Endothelial cell of hepatic sinusoid (primary cell): ENCODE results near the gene TOP2B.

Experiments
- in situ Hi-C: cut with HindIII; loops from 2 replicates; pipeline ENCODE4 v1.10.0; 2017; ENCODE audit warnings: low sequenced_read_pairs

TOP2B gene

DNA sequence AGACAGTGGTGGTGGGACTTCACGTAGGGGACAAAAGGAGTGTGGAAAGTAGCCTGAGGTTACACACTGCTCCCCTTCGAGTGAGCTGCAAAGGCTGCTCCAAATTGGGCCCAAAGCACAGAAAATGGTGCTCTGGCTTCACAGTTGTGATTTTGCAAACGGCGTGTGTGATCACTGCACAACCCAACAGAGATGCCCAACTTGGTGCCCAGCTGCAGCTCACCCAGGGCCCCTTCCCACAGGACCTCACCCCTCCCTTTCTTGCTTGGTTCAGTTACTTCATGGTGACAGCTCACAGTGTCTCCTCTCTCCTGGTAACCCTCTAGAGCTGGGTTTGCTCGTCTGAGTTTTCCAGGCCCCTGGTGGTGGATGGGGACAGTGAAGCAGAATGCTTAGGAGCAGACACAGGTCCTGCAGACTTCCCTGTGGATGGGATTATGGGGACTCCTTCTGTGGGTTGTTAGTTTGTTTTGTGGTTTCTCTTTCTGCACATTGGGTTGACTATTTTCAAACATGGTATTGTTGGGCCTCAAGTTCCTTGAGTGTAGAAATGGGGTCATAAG is 98.3 kb downstream of the TOP2B start:
- in situ Hi-C loops = no loop called here

DNA sequence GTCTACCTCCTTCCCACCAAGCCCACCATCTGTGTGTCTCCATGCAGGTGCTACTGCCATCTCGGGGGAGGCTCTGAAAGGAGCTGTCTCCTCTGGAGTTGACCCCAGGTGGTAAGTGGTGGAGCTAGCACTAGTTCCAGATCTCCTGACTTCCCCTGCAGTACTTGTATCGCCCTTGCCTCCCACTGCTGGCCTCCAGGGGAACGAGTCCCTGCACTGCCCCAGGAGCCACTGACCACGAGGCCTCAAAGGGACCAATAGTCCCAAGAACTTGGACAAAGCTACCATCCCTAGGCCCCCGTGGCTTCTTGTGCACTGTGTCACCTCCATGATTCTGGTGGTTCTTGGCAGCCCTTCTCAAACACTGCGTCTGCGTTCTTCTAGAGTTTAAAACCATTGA is 98.9 kb downstream of the TOP2B start:
- in situ Hi-C loops = no loop called here

DNA sequence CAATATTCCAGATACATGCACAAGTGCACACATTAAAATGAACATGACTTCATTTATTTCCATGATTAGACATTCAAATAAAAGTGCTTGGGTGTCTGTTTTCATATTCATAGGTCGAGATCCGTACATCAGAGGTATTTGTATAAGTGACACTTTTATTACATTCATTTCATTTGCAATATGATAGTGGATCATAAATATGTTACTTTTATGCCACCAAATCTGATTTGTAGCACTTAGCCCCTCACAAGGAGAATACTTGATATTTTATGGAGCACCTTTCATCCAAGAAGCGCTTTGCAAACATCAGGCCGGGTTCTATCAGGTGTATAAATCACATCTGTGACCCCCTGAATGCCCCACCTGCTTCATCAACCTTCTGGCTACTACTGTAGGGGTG is 100.6 kb downstream of the TOP2B start:
- in situ Hi-C loops = no loop called here

DNA sequence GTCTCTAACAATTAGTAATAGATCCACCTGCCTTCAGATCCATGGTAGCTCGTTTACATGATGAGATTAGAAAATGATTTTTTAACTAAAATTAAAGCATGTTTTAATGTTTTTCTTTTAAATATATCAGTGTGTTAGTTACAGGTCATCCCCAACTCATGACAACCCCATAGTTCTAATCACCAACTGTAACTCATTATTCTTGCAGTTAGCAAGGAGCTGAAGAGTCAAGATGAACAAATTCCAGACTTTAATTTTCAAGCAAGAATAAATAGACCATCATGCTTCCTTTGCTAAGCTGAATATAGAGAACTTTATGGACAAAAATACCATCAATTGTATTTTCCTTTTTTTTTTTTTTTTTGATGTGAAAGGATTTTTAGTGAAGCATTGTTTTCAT is 101.1 kb downstream of the TOP2B start:
- in situ Hi-C loops = no loop called here

DNA sequence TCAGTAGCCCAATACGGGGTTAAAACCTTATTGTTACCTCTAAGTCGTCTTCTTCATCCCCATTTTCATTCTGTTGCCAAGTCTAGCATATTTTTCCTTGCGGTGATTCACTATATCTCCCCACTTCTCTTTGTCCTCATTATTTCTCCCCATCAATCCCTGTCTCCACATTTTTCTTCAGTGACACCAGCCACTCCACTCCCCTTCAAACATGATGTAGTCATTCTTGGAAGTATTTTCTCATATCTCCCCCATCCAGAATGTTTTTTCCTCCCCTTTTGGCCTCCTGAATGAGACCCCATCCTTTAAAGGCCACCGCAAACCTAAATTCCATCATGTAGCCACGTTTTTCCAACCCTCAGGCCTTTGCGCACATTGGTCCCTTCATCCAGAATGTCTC is 105.9 kb downstream of the TOP2B start:
- in situ Hi-C loops = no loop called here

DNA sequence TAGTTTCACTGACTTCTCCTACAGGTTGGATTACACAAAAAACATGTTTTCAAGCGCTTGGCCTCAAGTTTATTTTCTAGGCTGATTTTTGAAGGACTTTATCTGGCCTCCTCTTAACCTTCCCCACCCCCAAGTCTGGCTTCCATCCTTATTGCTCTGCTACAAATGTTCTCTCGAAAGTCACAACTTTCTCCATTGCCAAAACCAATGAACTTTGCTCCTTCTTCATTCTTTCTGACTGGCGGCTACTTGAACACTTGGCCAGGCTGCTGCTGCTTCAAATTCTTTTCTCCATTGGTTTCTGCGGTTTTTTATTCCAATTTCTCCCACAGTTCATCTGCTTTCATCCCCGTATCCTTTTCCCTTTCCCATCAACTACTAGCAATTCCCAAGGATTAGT is 106.6 kb downstream of the TOP2B start:
- in situ Hi-C loops = no loop called here

DNA sequence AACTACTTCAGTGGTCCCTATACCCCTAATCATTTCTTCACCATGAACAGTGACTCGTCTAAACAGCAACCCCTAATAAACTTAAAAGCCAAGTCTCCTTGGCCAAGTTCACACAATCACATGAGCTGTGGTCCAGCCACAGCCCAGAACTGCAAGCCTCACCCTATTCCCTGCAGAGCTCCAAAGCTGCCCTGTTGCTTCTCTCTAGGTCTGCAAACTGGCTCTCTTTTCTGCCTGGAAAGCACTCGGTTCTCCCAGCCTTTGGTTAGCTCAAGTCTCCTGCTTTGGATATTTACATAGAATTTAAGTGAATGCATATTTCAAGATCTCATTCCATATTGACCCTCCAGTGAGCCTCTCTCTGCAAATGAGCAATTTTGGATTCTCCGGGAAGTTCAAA is 107.0 kb downstream of the TOP2B start:
- in situ Hi-C loops = no loop called here

DNA sequence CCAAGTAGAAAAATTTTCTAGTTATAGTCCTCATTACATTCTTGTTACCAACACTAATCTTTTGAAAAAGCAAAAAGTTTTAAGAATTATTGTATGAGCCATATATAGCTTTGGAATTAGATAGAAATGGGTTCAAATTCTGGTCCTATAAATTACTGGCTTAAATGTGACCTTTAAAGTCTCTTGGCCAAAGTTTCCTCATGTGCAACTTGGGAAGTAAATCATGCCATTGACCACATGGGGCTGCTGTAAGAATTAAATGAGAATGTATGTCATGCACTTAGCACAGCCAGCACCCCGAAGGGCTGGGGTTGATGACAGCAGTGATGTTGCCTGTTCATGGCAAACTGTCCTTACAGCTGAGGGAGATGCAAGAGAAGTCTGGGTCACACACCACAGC is 108.3 kb downstream of the TOP2B start:
- in situ Hi-C loops = no loop called here

DNA sequence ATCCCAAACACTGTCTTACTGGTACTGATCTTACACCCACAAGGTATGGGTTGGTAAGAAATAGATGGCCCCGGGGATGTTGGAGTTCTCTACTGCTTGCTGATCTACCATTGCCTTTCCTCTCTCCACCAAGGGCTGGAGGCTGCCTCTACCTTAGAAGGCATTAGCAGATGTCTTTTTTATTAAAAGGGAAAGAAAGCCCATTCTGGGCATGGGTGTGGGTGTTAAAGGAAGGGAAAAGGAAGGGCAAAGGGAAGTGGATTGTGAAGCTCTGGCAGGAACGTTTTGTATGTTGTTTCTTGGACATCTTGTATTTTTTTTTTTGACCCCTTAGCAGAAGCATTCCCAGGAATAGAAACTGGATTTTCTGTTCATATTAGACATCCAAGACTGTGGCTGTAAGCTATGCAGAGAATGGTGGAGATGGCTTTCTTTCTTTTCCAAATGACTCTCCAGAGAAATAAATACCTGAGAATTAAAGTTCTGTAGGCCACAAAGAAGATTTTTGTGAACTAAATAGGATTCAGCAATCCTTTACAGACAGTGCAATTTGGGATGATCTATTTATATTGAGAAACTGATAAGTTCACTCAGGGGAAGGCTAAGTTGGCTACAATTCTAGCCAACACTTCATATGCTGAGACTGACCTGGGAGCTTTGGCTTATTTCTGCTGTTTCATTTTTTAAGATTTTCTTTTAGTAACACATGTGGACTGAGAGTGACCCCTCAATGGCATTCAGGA is 108.8 kb downstream of the TOP2B start:
- in situ Hi-C loops = no loop called here

DNA sequence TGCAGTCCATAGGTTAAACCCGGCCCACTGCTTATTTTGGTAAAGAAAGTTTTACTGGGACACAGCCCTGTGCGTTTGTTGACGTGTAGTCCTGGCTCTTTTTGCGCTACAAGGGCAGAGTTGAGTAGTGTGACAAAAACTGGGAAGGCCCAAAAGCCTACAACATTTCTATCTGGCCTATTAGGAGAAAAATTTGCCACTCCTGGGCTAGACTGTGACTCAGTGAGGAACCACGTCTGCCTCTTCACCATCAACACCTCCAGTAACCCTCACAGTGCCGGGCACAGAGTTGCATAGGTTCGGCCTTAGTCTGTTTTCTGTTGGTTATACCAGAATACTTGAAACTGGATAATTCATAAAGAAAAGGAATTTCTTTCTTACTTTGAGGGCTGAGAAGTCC is 110.3 kb downstream of the TOP2B start:
- in situ Hi-C loops = no loop called here

DNA sequence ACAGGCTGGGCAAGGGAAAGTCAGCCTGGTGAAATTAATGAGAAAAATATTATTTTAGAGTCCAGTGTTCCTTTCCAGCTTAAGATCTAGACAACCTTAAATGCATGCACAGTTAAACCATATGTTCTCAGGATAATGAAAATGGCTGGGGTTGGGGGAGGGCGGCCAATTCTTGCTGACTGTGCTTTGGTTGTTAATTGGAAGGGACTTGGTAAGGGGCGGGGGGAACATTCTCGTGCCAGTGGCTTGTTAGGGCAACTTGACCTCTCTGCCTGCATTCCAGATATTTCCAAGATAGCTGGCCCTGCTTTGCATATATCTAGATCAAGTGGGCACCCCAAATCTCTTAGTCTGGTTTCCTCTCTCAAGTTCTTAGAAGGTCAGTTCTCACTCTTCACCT is 112.5 kb downstream of the TOP2B start:
- in situ Hi-C loops = no loop called here

DNA sequence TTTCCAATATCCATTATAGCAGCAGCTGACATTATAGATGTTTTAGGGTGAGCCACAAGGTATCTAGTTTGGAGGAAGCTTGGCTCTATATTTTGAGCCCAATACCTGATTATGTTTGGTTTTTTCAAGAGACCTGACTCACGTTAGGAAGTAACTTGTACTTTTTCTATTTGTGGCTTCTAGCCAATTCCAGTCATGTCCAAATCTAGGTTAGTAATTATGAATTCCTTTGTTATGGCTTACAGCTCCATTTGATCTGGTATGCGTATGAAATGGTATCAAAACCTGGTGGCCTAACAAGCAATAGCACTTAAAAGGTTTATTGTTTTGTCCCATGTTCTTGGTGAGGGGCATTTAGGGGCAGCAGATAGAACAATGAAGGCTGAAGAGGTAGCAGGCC is 115.9 kb downstream of the TOP2B start:
- in situ Hi-C loops = no loop called here

DNA sequence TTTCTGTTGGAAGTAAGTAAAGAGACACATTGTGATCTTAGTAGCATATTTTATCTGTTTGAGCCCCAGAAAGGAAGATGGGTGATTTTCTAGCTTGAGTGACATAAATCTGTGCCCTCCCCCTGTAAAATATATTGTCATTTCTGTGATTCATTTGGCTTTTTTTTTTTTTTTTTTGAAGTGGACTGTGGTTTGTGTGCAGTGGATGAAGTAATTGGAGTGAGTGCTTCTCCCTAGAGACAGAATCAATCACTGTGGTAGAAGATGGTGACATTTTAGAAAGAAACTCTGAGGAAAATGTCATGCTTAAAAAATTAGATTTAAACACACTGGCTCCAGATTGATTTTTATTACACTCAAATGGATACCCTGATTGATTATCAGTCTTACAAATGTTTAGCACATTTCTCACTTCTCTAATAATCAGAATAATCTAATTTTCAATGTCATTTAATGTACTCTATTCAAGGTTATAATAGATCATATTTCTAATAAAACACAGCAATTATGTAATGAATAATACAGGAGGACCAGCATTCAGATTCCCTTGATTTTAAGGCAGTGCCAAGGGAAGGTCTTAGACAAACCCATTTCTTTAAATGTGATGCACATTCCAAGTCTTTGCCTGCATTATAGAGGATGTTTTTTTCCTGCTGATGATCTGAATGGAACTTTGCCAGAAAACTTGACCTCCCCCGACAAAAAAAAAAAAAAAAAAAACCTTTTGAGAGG is 116.6 kb downstream of the TOP2B start:
- in situ Hi-C loops = no loop called here
